HEK293 (cell line): ENCODE measurements around the gene MSI2.

ENCODE experiments used
- CTCF ChIA-PET: fragments of 350-600 bp; formaldehyde crosslinking; extraction: SDS; loops from one replicate; lab custom pipeline; 2021; ENCODE audit warnings: antibody characterized with exemption; lab: Yijun Ruan, JAX
- POLR2A ChIA-PET: fragments of 300-600 bp; formaldehyde crosslinking; extraction: SDS; loops from one replicate; lab custom pipeline; 2020; ENCODE audit warnings: antibody characterized with exemption, inconsistent platforms; lab: Yijun Ruan, JAX
- H3K27ac ChIP-seq: fragments of 200-500 bp; sonication (Bioruptor generic); 2 replicates; pipeline ENCODE4 v1.5.1; 2014; ENCODE audit warnings: low read depth, low read length, control low read depth, inconsistent platforms; ENCODE audit errors: extremely low read depth
- H3K36me3 ChIP-seq, 2 experiments: fragments of 200-500 bp in 1 of 2; sonication (Bioruptor generic) in 1 of 2; 1 replicate in 1 of 2; 2 replicates in 1 of 2; pipeline ENCODE4 v1.5.1; 2014 to 2017; ENCODE audit warnings: inconsistent platforms in 2 of 2, low read length in 2 of 2; ENCODE audit not compliant: control insufficient read depth in 2 of 2, insufficient read depth in 1 of 2
- H3K4me1 ChIP-seq: fragments of 200-500 bp; sonication (Bioruptor generic); 2 replicates; pipeline ENCODE4 v1.5.1; 2014; ENCODE audit warnings: mild to moderate bottlenecking, low read length, inconsistent platforms; ENCODE audit not compliant: control insufficient read depth, insufficient read depth
- H3K4me3 ChIP-seq: 2 replicates; pipeline ENCODE4 v1.5.1; 2011; ENCODE audit warnings: low read depth, mild to moderate bottlenecking, control low read depth, low read length, moderate library complexity
- H3K9me3 ChIP-seq: fragments of 200-500 bp; sonication (Bioruptor generic); 2 replicates; pipeline ENCODE4 v1.5.1; 2014; ENCODE audit warnings: low read depth, low read length, inconsistent platforms; ENCODE audit not compliant: control insufficient read depth, insufficient read depth
- FEZF1 ChIP-seq: fragments of 450-650 bp; formaldehyde crosslinking; IDR thresholded peaks from 2 replicates; pipeline ENCODE4 v1.5.1; 2016; ENCODE audit warnings: missing biosample characterization, missing genetic modification characterization
- KLF8 ChIP-seq: fragments of 450-650 bp; formaldehyde crosslinking; IDR thresholded peaks from 2 replicates; pipeline ENCODE4 v1.5.1; 2016; ENCODE audit warnings: missing biosample characterization, missing genetic modification characterization
- OSR2 ChIP-seq: fragments of 450-650 bp; formaldehyde crosslinking; IDR thresholded peaks from 2 replicates; pipeline ENCODE4 v1.5.1; 2016; ENCODE audit warnings: missing biosample characterization, missing genetic modification characterization
- SCRT1 ChIP-seq: fragments of 450-650 bp; formaldehyde crosslinking; IDR thresholded peaks from 2 replicates; pipeline ENCODE4 v1.5.1; 2016; ENCODE audit warnings: missing biosample characterization, missing genetic modification characterization, borderline replicate concordance
- SP2 ChIP-seq: fragments of 450-650 bp; formaldehyde crosslinking; IDR thresholded peaks from 2 replicates; pipeline ENCODE4 v1.5.1; 2016; ENCODE audit warnings: missing biosample characterization, missing genetic modification characterization
- ZBTB48 ChIP-seq: fragments of 450-650 bp; formaldehyde crosslinking; IDR thresholded peaks from 2 replicates; pipeline ENCODE4 v1.5.1; 2016; ENCODE audit warnings: missing biosample characterization, missing genetic modification characterization
- ZEB2 ChIP-seq: fragments of 450-650 bp; formaldehyde crosslinking; IDR thresholded peaks from 2 replicates; pipeline ENCODE4 v1.5.1; 2016; ENCODE audit warnings: missing biosample characterization, missing genetic modification characterization
- ZNF174 ChIP-seq: fragments of 450-650 bp; formaldehyde crosslinking; IDR thresholded peaks from 2 replicates; pipeline ENCODE4 v1.5.0; 2017; ENCODE audit warnings: missing biosample characterization, mild to moderate bottlenecking, missing genetic modification characterization
- ZNF335 ChIP-seq: fragments of 450-650 bp; formaldehyde crosslinking; conservative IDR thresholded peaks from 2 replicates; pipeline ENCODE4 v1.5.1; 2016; ENCODE audit warnings: missing biosample characterization, missing genetic modification characterization
- ZNF341 ChIP-seq: fragments of 450-650 bp; formaldehyde crosslinking; IDR thresholded peaks from 2 replicates; pipeline ENCODE4; 2016; ENCODE audit warnings: low read depth, missing biosample characterization, missing genetic modification characterization
- ZNF433 ChIP-seq: fragments of 450-650 bp; formaldehyde crosslinking; IDR thresholded peaks from 2 replicates; pipeline ENCODE4 v1.5.1; 2016; ENCODE audit warnings: missing biosample characterization, missing genetic modification characterization, low read depth
- ZNF561 ChIP-seq: fragments of 450-650 bp; IDR thresholded peaks from 2 replicates; pipeline ENCODE4 v1.5.1; 2018; ENCODE audit warnings: missing biosample characterization, missing genetic modification characterization, borderline replicate concordance
- ZNF623 ChIP-seq: fragments of 450-650 bp; formaldehyde crosslinking; IDR thresholded peaks from 2 replicates; pipeline ENCODE4 v1.5.1; 2016; ENCODE audit warnings: missing biosample characterization, missing genetic modification characterization
- ZNF624 ChIP-seq: fragments of 450-650 bp; formaldehyde crosslinking; IDR thresholded peaks from 2 replicates; pipeline ENCODE4 v1.5.1; 2017; ENCODE audit warnings: missing biosample characterization, missing genetic modification characterization
- ZNF677 ChIP-seq: fragments of 450-650 bp; IDR thresholded peaks from 2 replicates; pipeline ENCODE4 v1.5.0; 2018; ENCODE audit warnings: missing biosample characterization, mild to moderate bottlenecking, missing genetic modification characterization, moderate library complexity
- ZNF768 ChIP-seq: fragments of 450-650 bp; formaldehyde crosslinking; IDR thresholded peaks from 2 replicates; pipeline ENCODE4 v1.5.1; 2018; ENCODE audit warnings: missing biosample characterization, mild to moderate bottlenecking, missing genetic modification characterization
- ZNF776 ChIP-seq: fragments of 450-650 bp; formaldehyde crosslinking; IDR thresholded peaks from 2 replicates; pipeline ENCODE4 v1.5.0; 2017; ENCODE audit warnings: missing biosample characterization, missing genetic modification characterization, borderline replicate concordance
- TF ChIP-seq, protein P1 (sequence below): fragments of 450-650 bp; formaldehyde crosslinking; IDR thresholded peaks from 2 replicates; pipeline ENCODE4 v1.5.1; 2016; ENCODE audit warnings: missing biosample characterization, missing genetic modification characterization, borderline replicate concordance
- TF ChIP-seq, protein P2 (sequence below): fragments of 450-650 bp; formaldehyde crosslinking; IDR thresholded peaks from 2 replicates; pipeline ENCODE4 v1.5.1; 2017; ENCODE audit warnings: missing biosample characterization, missing genetic modification characterization
- TF ChIP-seq, protein P3 (sequence below): fragments of 450-650 bp; formaldehyde crosslinking; conservative IDR thresholded peaks from 2 replicates; pipeline ENCODE4 v1.5.1; 2016; ENCODE audit warnings: low read depth, missing biosample characterization, missing genetic modification characterization
- TF ChIP-seq, protein P4 (sequence below): fragments of 450-650 bp; formaldehyde crosslinking; IDR thresholded peaks from 2 replicates; pipeline ENCODE4 v1.5.1; 2016; ENCODE audit warnings: missing biosample characterization, missing genetic modification characterization
- TF ChIP-seq, protein P5 (sequence below): fragments of 450-650 bp; formaldehyde crosslinking; IDR thresholded peaks from 2 replicates; pipeline ENCODE4 v1.5.1; 2016; ENCODE audit warnings: missing biosample characterization, missing genetic modification characterization

Gene MSI2

DNA sequence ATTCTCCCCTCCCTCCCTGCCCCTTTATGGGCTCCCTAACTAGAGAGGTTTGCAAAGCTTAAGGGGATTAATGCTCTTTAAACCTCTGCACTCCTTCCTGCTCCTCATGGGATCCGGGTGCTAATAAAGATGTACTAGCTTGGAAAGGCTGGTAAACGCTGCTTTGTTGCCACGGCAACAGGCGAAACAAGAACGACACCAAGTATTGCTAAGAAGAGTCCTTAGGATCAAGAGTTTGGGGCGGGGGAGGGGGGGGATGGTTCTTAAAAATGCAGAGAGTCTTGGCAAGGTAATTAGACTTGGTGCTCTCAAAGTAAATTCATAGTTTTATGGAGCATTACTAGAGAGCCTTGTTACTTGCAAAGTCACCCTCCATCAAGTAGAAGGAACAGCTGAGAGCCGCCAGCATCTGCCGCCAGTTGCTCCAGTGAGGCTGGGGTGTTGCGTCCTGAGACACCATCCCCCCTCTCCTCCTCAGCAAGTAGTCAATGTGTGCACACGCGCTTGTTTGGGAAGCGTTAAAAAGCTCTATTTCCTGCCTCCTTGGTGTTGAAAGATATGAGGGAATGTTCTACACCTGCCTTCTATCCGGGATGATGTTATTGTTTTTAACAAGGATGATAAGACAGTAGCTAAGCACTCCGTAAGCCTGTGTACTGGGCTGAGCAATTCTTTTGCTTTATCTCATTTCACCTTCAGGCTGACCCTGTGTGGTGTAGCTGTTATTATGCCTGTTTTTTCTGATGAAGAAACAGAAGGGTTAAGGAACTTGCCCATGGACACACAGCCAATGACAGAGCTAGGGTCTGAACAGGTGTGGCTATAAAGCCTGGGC is 297.9 kb downstream of the MSI2 start:
- CTCF ChIA-PET, result interaction anchor here (0.6 to 2.2 kb wide), 8 partner anchors 11 to 311 kb away, joined by 3 to 9 read pairs (median 5); no protein-coding TSS in a partner anchor
- Histone ChIP-seq H3K4me1 (peaks cover 42% of the 10 kb centered on the region), H3K4me3 (no peak overlapping the region), H3K9me3 (no peaks in the 10 kb centered on the region), H3K36me3 (no peaks in the 10 kb centered on the region), H3K27ac (peak overlapping the region; percentile 3; the same call in 1 of the 2 replicates)
- POLR2A ChIA-PET, result interaction anchor here (0.6 kb wide), 3 partner anchors 32 to 296 kb away, joined by 3 to 5 read pairs (median 4); no protein-coding TSS in a partner anchor
- TF ChIP-seq ZNF335, result no peak
- no peak for TF ChIP-seq ZNF174
- TF ChIP-seq ZNF433 (tag by site-specific recombination), result no peak
- TF ChIP-seq, protein P1, sequence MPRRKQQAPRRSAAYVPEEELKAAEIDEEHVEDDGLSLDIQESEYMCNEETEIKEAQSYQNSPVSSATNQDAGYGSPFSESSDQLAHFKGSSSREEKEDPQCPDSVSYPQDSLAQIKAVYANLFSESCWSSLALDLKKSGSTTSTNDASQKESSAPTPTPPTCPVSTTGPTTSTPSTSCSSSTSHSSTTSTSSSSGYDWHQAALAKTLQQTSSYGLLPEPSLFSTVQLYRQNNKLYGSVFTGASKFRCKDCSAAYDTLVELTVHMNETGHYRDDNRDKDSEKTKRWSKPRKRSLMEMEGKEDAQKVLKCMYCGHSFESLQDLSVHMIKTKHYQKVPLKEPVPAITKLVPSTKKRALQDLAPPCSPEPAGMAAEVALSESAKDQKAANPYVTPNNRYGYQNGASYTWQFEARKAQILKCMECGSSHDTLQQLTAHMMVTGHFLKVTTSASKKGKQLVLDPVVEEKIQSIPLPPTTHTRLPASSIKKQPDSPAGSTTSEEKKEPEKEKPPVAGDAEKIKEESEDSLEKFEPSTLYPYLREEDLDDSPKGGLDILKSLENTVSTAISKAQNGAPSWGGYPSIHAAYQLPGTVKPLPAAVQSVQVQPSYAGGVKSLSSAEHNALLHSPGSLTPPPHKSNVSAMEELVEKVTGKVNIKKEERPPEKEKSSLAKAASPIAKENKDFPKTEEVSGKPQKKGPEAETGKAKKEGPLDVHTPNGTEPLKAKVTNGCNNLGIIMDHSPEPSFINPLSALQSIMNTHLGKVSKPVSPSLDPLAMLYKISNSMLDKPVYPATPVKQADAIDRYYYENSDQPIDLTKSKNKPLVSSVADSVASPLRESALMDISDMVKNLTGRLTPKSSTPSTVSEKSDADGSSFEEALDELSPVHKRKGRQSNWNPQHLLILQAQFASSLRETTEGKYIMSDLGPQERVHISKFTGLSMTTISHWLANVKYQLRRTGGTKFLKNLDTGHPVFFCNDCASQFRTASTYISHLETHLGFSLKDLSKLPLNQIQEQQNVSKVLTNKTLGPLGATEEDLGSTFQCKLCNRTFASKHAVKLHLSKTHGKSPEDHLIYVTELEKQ (tag by site-specific recombination), result no peak
- TF ChIP-seq ZNF768, result peak; percentile 72; the same call in 1 of the 2 replicates
- TF ChIP-seq ZNF561, result no peak
- TF ChIP-seq OSR2, result peak; percentile 64
- peak; percentile 83 for TF ChIP-seq ZNF341 (tag by site-specific recombination)
- TF ChIP-seq ZEB2 (tag by site-specific recombination), result 0 out of 2 replicates have a peak, but pooled peaks have one; percentile 19
- TF ChIP-seq, protein P2, sequence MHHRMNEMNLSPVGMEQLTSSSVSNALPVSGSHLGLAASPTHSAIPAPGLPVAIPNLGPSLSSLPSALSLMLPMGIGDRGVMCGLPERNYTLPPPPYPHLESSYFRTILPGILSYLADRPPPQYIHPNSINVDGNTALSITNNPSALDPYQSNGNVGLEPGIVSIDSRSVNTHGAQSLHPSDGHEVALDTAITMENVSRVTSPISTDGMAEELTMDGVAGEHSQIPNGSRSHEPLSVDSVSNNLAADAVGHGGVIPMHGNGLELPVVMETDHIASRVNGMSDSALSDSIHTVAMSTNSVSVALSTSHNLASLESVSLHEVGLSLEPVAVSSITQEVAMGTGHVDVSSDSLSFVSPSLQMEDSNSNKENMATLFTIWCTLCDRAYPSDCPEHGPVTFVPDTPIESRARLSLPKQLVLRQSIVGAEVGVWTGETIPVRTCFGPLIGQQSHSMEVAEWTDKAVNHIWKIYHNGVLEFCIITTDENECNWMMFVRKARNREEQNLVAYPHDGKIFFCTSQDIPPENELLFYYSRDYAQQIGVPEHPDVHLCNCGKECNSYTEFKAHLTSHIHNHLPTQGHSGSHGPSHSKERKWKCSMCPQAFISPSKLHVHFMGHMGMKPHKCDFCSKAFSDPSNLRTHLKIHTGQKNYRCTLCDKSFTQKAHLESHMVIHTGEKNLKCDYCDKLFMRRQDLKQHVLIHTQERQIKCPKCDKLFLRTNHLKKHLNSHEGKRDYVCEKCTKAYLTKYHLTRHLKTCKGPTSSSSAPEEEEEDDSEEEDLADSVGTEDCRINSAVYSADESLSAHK (tag by site-specific recombination), result no peak
- no peak for TF ChIP-seq SCRT1 (tag by site-specific recombination)
- no peak for TF ChIP-seq ZNF776 (tag by site-specific recombination)
- TF ChIP-seq ZNF623 (tag by site-specific recombination), result no peak
- TF ChIP-seq, protein P3, sequence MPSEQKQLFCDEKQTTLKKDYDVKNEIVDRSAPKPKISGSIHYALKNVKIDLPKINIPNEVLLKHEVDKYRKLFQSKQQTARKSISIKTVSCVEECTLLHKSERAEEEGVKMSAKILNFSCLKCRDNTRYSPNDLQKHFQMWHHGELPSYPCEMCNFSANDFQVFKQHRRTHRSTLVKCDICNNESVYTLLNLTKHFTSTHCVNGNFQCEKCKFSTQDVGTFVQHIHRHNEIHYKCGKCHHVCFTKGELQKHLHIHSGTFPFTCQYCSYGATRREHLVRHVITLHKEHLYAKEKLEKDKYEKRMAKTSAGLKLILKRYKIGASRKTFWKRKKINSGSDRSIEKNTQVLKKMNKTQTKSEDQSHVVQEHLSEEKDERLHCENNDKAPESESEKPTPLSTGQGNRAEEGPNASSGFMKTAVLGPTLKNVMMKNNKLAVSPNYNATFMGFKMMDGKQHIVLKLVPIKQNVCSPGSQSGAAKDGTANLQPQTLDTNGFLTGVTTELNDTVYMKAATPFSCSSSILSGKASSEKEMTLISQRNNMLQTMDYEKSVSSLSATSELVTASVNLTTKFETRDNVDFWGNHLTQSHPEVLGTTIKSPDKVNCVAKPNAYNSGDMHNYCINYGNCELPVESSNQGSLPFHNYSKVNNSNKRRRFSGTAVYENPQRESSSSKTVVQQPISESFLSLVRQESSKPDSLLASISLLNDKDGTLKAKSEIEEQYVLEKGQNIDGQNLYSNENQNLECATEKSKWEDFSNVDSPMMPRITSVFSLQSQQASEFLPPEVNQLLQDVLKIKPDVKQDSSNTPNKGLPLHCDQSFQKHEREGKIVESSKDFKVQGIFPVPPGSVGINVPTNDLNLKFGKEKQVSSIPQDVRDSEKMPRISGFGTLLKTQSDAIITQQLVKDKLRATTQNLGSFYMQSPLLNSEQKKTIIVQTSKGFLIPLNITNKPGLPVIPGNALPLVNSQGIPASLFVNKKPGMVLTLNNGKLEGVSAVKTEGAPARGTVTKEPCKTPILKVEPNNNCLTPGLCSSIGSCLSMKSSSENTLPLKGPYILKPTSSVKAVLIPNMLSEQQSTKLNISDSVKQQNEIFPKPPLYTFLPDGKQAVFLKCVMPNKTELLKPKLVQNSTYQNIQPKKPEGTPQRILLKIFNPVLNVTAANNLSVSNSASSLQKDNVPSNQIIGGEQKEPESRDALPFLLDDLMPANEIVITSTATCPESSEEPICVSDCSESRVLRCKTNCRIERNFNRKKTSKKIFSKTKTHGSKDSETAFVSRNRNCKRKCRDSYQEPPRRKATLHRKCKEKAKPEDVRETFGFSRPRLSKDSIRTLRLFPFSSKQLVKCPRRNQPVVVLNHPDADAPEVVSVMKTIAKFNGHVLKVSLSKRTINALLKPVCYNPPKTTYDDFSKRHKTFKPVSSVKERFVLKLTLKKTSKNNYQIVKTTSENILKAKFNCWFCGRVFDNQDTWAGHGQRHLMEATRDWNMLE (tag by site-specific recombination), result no peak
- no peak for TF ChIP-seq ZNF624
- TF ChIP-seq SP2 (tag by site-specific recombination), result no peak
- no peak for TF ChIP-seq ZBTB48 (tag by site-specific recombination)
- TF ChIP-seq FEZF1 (tag by site-specific recombination), result peak; percentile 40; the same call in 1 of the 2 replicates
- no peak for TF ChIP-seq KLF8 (tag by site-specific recombination)
- TF ChIP-seq, protein P4, sequence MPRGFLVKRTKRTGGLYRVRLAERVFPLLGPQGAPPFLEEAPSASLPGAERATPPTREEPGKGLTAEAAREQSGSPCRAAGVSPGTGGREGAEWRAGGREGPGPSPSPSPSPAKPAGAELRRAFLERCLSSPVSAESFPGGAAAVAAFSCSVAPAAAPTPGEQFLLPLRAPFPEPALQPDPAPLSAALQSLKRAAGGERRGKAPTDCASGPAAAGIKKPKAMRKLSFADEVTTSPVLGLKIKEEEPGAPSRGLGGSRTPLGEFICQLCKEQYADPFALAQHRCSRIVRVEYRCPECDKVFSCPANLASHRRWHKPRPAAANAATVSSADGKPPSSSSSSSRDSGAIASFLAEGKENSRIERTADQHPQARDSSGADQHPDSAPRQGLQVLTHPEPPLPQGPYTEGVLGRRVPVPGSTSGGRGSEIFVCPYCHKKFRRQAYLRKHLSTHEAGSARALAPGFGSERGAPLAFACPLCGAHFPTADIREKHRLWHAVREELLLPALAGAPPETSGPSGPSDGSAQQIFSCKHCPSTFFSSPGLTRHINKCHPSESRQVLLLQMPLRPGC (tag by site-specific recombination), result no peak
- TF ChIP-seq ZNF677 (tag by site-specific recombination), result no peak
- TF ChIP-seq, protein P5, sequence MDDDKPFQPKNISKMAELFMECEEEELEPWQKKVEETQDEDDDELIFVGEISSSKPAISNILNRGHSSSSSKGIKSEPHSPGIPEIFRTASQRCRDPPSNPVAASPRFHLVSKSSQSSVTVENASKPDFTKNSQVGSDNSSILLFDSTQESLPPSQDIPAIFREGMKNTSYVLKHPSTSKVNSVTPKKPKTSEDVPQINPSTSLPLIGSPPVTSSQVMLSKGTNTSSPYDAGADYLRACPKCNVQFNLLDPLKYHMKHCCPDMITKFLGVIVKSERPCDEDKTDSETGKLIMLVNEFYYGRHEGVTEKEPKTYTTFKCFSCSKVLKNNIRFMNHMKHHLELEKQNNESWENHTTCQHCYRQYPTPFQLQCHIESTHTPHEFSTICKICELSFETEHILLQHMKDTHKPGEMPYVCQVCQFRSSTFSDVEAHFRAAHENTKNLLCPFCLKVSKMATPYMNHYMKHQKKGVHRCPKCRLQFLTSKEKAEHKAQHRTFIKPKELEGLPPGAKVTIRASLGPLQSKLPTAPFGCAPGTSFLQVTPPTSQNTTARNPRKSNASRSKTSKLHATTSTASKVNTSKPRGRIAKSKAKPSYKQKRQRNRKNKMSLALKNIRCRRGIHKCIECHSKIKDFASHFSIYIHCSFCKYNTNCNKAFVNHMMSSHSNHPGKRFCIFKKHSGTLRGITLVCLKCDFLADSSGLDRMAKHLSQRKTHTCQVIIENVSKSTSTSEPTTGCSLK, result no peak
